Endodermal cell (in vitro differentiated cells): ENCODE measurements around the gene MYL4. TPM values are rescaled to one million over a fixed set of nuclear protein-coding genes. Genes with fewer than 3 reads are reported as not detected.

Experiments used
- DNase-seq: peaks from one replicate; pipeline ENCODE4 v3.0.0-alpha.2; 2017
- H3K27ac ChIP-seq: 2 replicates; pipeline ENCODE4 v1.5.1; 2013; ENCODE audit warnings: mild to moderate bottlenecking, low read depth, low read length, moderate library complexity
- H3K27me3 ChIP-seq: 2 replicates; pipeline ENCODE4 v1.6.1; 2013; ENCODE audit warnings: mild to moderate bottlenecking, low read length, moderate library complexity; ENCODE audit not compliant: insufficient read depth, control insufficient read depth, poor library complexity, severe bottlenecking
- H3K36me3 ChIP-seq: 2 replicates; pipeline ENCODE4 v1.7.0; 2013; ENCODE audit warnings: mild to moderate bottlenecking, low read length, moderate library complexity; ENCODE audit not compliant: control insufficient read depth, insufficient read depth
- H3K4me1 ChIP-seq: one replicate; pipeline ENCODE4 v1.7.0; 2013; ENCODE audit warnings: low read length; ENCODE audit not compliant: control insufficient read depth, insufficient read depth
- H3K4me3 ChIP-seq: 2 replicates; pipeline ENCODE4 v1.5.1; 2013; ENCODE audit warnings: mild to moderate bottlenecking, low read length, moderate library complexity
- H3K9ac ChIP-seq: 2 replicates; pipeline ENCODE4 v1.6.1; 2013; ENCODE audit warnings: mild to moderate bottlenecking, low read length, moderate library complexity; ENCODE audit not compliant: poor library complexity, severe bottlenecking; ENCODE audit errors: extremely low read depth
- H3K9me3 ChIP-seq: 2 replicates; pipeline ENCODE4 v1.6.1; 2013; ENCODE audit warnings: mild to moderate bottlenecking, low read length, moderate library complexity; ENCODE audit not compliant: control insufficient read depth
- H3K27ac Mint-ChIP-seq: 2 replicates; pipeline ENCODE4 v1.8.0; 2020; ENCODE audit warnings: mixed read lengths
- H3K27me3 Mint-ChIP-seq: 2 replicates; pipeline ENCODE4 v1.8.0; 2021; ENCODE audit warnings: mild to moderate bottlenecking, mixed read lengths; ENCODE audit not compliant: insufficient read depth
- H3K36me3 Mint-ChIP-seq: 2 replicates; pipeline ENCODE4 v1.8.0; 2020; ENCODE audit warnings: low read depth, mixed read lengths
- H3K4me1 Mint-ChIP-seq: 2 replicates; pipeline ENCODE4 v1.8.0; 2020; ENCODE audit warnings: mixed read lengths
- H3K4me3 Mint-ChIP-seq: 2 replicates; pipeline ENCODE4 v1.8.0; 2020; ENCODE audit warnings: mild to moderate bottlenecking, moderate library complexity, mixed read lengths
- H3K9me3 Mint-ChIP-seq: 2 replicates; pipeline ENCODE4 v1.8.0; 2020; ENCODE audit warnings: mild to moderate bottlenecking, mixed read lengths
- WGBS, 2 experiments: methylation state at CpG; one replicate each; pipeline versions ENCODE4 v1.1.5 to v1.1.7; 2013; ENCODE audit warnings: missing lambda C conversion rate in 2 of 2, mixed read lengths in 1 of 2; ENCODE audit not compliant: insufficient coverage in 1 of 2, insufficient read length in 1 of 2; 5-methylcytosine and 5-hydroxymethylcytosine counted together
- long read RNA-seq, 4 experiments: library from polyadenylated mRNA in 2 of 4; library from RNA in 1 of 4; library from capped mRNA in 1 of 4; stranded (forward) in 3 of 4; unstranded in 1 of 4; transcript quantifications; one replicate each; pipeline ENCODE4 v2.0.0, GENCODE V29; 2020 to 2021; ENCODE audit warnings: inconsistent platforms in 1 of 4
- polyA plus RNA-seq, 2 experiments: library from polyadenylated mRNA; stranded (reverse); fragments of 50-300 nt; gene quantifications; one replicate each; pipeline ENCODE4 v1.2.3, GENCODE V29; 2013
- total RNA-seq, 2 donors: library from RNA; stranded (reverse); fragmentation: NEBNext Ultra II Directional in 1 of 2; extraction: Animal tissue kit (Norgen Biotek cat#: 25700) in 1 of 2; gene quantifications; 2 replicates in 1 of 2; 3 replicates in 1 of 2; pipeline ENCODE4 v1.2.1, GENCODE V29; 2021
- TF ChIP-seq, protein P1 (sequence below): fragments of 200-600 bp; sonication (generic); conservative IDR thresholded peaks from 2 replicates; pipeline ENCODE4 v1.5.0; 2021; ENCODE audit warnings: antibody characterized with exemption, mild to moderate bottlenecking

Gene MYL4
- total RNA-seq, result 10 to 100 TPM; 15.5 to 20.0 TPM
- polyA plus RNA-seq (2013, experiment 1 of 2), result 26.9 TPM
- 27.9 TPM for polyA plus RNA-seq (2013, experiment 2 of 2)
- long read RNA-seq, experiment 1, partial matches to known transcripts, result 1 of 11 reads
- long read RNA-seq, experiment 1, other reads (novel, unspliced or antisense), result 9 of 11 reads
- long read RNA-seq, experiment 2, partial matches to known transcripts, result 1 of 8 reads
- long read RNA-seq, experiment 2, other reads (novel, unspliced or antisense), result 1 of 8 reads
- long read RNA-seq, experiment 3, transcript MYL4-202 (7 exons, 855 nt), result major isoform, 17 of 19 reads
- long read RNA-seq, experiment 3, partial matches to known transcripts, result 0 of 19 reads
- long read RNA-seq, experiment 3, other reads (novel, unspliced or antisense), result 1 of 19 reads
- long read RNA-seq, experiment 4, transcript MYL4-202 (7 exons, 855 nt), result major isoform, 31 of 46 reads
- long read RNA-seq, experiment 4, partial matches to known transcripts, result 1 of 46 reads
- long read RNA-seq, experiment 4, other reads (novel, unspliced or antisense), result 8 of 46 reads

DNA sequence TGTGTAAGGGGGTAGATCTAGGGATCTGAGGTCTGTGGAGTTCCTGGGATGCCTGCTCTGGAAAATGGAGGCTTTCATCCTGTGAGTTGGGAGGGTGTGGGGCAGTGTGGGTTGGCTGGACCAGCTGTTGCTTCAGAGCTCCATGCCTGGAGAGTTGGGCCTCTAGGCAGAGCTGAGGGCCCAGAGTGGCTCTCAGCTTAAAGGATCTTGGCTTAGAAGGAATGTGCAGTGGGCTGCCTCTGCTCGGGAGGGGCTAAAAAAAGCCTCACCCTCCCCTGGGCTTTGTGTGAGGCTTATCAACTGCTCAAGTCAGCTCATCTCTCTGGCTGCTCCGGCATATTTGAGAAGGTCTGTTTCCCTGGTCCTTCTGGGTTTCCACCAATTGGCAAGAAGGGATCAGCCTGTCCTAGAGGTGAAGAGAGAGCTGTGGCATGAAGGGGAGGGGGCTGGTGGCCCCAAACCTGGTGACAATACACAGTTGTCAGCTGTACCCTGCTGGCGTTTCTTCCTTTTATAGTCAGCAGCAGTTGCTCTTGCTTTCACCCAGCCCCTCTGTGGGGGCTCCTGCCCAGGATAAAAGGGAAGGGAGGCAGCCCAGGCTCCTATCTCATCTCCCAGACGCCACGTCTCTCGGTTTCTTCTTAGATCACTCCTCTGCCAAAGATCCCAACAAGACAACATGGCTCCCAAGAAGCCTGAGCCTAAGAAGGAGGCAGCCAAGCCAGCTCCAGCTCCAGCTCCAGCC lies at the start of gene MYL4:
MYL4 (plus strand) TSS at position 605 of the 745 bp plus-strand sequence; CDS start at position 680, 75 bp downstream.
- 77 to 86% methylated on average over 3 to 6 of the region's 6 CpGs for WGBS, 2 experiments
- no peak within 1 kb of the TSS for H3K27ac ChIP-seq
- TF ChIP-seq, protein P1, sequence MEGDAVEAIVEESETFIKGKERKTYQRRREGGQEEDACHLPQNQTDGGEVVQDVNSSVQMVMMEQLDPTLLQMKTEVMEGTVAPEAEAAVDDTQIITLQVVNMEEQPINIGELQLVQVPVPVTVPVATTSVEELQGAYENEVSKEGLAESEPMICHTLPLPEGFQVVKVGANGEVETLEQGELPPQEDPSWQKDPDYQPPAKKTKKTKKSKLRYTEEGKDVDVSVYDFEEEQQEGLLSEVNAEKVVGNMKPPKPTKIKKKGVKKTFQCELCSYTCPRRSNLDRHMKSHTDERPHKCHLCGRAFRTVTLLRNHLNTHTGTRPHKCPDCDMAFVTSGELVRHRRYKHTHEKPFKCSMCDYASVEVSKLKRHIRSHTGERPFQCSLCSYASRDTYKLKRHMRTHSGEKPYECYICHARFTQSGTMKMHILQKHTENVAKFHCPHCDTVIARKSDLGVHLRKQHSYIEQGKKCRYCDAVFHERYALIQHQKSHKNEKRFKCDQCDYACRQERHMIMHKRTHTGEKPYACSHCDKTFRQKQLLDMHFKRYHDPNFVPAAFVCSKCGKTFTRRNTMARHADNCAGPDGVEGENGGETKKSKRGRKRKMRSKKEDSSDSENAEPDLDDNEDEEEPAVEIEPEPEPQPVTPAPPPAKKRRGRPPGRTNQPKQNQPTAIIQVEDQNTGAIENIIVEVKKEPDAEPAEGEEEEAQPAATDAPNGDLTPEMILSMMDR, result no peak
- peak within 1 kb of the TSS; percentile 28 for H3K4me3 Mint-ChIP-seq
- peak within 1 kb of the TSS; percentile 79 for H3K4me3 ChIP-seq
- no peaks in the 10 kb centered on the region for H3K9me3 Mint-ChIP-seq
- H3K27ac Mint-ChIP-seq, result peak within 1 kb of the TSS; percentile 62
- H3K27me3 ChIP-seq, result no peaks in the 10 kb centered on the region
- DNase-seq, result peak; percentile 70
- H3K4me1 Mint-ChIP-seq, result peaks cover 36% of the 10 kb centered on the region
- H3K9me3 ChIP-seq, result no peaks in the 10 kb centered on the region
- H3K9ac ChIP-seq, result peak within 1 kb of the TSS; percentile 2
- H3K36me3 ChIP-seq, result peaks cover 5% of the 10 kb centered on the region
- no peaks in the 10 kb centered on the region for H3K36me3 Mint-ChIP-seq
- H3K4me1 ChIP-seq, result peaks cover 7% of the 10 kb centered on the region
- H3K27me3 Mint-ChIP-seq, result peaks cover 4% of the 10 kb centered on the region

DNA sequence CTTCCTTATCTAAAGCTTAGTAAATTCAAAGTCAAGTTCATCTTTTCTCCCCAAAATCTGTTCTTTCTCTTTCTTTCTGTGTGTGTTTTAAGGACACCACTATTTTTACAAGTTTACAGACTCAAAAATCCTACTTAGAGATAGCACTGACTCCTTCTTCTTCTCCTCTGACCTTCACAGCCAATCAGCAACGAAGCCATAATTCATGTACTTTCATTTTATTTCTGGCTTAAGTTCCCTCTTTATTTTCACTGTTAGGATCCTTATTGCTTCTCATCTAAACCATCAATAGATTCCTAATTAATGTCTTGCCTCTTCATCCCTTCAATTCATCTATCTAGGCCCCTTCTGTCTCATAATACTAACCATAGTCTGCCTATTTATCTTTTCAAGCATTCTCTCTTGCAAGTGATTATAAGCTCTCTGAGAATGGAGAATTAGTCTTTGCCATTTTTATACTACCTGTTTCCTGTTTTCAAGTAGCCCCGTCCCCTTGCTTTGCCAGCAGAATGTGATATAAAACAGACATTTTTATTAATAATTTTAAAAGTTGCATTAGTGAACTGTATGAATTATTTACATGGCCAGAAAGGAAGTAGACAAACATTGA lies 47.0 kb upstream of the MYL4 start:
- H3K27ac Mint-ChIP-seq, result no peak overlapping the region

DNA sequence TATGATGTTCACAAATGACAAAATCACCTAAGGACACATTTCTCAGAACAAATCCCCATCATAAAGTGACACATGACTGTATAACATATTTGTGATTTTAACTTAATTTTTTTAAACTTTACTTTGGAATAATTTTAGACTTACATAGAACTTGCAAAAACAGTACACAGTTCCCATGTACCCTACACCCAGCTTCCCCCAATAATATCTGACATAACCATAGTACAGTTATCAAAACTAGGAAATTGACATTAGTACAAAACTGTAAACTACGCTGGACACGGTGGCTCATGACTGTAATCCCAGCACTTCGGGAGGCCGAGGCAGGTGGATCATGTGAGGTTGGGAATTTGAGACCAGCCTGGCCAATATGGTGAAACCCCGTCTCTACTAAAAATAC lies 44.9 kb upstream of the MYL4 start:
- peaks cover 64% of the 10 kb centered on the region for H3K36me3 Mint-ChIP-seq
- no peak overlapping the region for H3K27ac ChIP-seq
- H3K4me1 Mint-ChIP-seq, result peaks cover 16% of the 10 kb centered on the region
- peaks cover 10% of the 10 kb centered on the region for H3K4me1 ChIP-seq
- peaks cover 5% of the 10 kb centered on the region for H3K9me3 ChIP-seq
- no peak for DNase-seq
- H3K9ac ChIP-seq, result no peak overlapping the region
- H3K4me3 ChIP-seq, result no peak overlapping the region
- no peak overlapping the region for H3K4me3 Mint-ChIP-seq
- H3K36me3 ChIP-seq, result peaks cover 88% of the 10 kb centered on the region
- H3K27me3 ChIP-seq, result no peaks in the 10 kb centered on the region
- no peaks in the 10 kb centered on the region for H3K9me3 Mint-ChIP-seq
- TF ChIP-seq, protein P1, result no peak
- WGBS, 2 experiments, result 95 to 98% methylated on average over 5 of the region's 5 CpGs
- no peaks in the 10 kb centered on the region for H3K27me3 Mint-ChIP-seq
- no peak overlapping the region for H3K27ac Mint-ChIP-seq

More for the DNA sequence above, 47.0 kb upstream of the MYL4 start:
- Mint-ChIP-seq H3K4me1 (no peaks in the 10 kb centered on the region), H3K36me3 (peaks cover 62% of the 10 kb centered on the region), H3K27me3 (no peaks in the 10 kb centered on the region), H3K4me3 (no peak overlapping the region), H3K9me3 (no peaks in the 10 kb centered on the region)
- Histone ChIP-seq H3K4me1 (no peaks in the 10 kb centered on the region), H3K9me3 (no peaks in the 10 kb centered on the region), H3K36me3 (peaks cover 87% of the 10 kb centered on the region), H3K9ac (no peak overlapping the region), H3K4me3 (no peak overlapping the region), H3K27ac (no peak overlapping the region), H3K27me3 (no peaks in the 10 kb centered on the region)
- 95% methylated on average over 1 of the region's 2 CpGs for WGBS, 2 experiments
- no peak for DNase-seq
- TF ChIP-seq, protein P1, result no peak
